NCI-H2227 treated with DMSO at 0.1 percent for 48 hours (cell line): ENCODE data around the gene SYT8.
"Not testable (repeated sequence)": the region's sequence is repeated elsewhere in the genome, so short reads cannot be mapped to it uniquely, and the experiment has no call there.

Experiments
- DNase-seq: peaks from one replicate; lab custom pipeline; 2025; lab: John Stamatoyannopoulos, UW

Gene SYT8

GRCh38 chr11:1873813-1874150 lies 39.0 kb downstream of the SYT8 start:
- DNase-seq: not testable (repeated sequence)

- not testable (repeated sequence) for DNase-seq
Observed at GRCh38 chr11:1874441-1875092, 39.8 kb downstream of the SYT8 start.

- DNase-seq: no peak
Observed at GRCh38 chr11:1875093-1875850, 40.5 kb downstream of the SYT8 start.

- not testable (repeated sequence) for DNase-seq
Observed at GRCh38 chr11:1875851-1876301, 41.1 kb downstream of the SYT8 start.

GRCh38 chr11:1876361-1877063 lies 41.7 kb downstream of the SYT8 start:
- no peak for DNase-seq

DNA sequence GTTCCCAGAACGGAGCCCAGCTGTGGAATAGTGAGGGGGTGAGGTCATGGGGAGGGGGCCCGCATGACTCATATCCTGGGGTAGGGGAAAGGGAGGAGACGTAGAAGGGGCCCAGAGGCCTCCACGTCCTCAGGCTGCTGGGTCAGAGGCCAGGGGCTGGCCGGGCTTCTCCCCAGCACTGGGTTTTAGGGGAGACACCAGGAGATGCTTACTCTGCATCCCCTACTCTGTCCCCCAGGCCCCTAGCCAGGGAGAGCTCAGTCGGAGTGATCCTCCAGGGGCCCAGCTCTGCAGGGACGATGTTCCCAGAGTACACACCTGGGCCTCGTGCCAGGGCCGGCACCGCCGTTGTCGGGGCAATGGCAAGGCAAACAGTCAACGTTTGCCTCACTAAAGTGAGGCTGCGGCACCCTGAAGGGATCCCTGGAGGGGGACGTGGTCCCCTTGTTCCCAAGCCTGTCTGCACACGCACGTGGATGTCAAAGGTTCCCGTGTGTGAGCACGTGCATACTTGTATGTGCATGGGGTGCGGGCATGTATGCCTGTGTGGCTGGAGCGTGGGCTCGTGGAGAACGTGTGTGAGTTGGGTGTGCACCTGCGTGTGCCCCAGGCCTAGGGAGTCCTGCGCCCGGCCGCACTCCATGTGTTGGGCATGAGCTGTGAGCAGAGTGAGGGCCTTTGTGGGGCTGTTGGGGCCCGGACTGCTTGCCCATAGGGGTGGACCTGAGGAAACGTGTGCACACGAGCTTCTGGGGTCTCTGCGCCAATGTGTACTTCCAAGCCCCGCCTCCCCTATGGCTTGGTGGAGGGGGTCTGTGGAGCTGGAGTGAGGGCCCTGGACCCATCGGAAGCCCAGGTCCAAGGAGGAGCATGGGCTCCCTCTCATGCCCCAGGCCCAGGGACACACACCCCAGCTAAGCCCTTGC lies 42.7 kb downstream of the SYT8 start:
- no peak for DNase-seq

DNA sequence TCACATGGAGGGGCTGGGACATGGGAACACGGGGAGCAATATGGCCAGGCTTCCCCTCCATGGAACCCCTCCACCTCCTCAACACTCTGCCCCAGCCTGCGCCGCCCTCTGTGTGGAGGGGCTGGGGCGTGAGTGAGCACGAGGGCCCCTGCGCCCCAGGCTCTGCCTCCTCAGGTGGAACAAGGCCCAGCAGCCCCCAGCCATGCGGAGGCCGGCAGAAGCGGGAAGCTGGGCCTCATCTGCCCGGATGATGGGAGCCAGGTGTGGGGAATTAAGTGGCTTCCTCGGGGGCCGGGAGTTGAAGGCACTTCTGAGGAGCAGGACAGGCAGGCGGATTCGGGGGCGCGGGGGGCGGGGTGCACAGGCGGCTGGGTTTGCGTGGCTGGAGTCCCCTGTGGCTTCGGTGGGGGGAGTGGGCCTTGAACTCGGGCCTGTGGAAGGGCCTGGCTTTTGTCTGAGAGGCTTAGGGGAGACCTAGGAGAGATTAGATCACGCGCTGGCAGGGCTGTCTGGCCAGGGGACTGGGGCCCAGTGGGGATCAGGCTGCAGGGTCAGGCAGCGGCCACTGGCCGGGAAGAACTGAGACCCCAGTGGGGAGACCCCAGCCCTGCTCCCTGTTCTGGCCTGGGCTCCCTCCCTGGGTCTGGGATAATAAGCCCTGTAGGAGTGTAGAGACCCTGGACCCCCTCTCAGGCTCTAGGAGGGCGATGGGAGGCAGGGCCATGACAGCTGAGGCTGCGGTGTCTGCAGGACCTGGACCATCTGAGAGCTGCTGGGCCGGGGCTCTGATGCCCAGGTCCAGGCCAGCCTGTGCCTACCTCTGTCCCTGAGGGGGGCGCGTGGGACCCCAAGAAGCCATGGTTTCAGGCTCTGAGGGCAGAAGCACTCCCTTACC lies 43.6 kb downstream of the SYT8 start:
- DNase-seq: no peak

- DNase-seq: no peak
Observed at GRCh38 chr11:1879342-1879940, 44.7 kb downstream of the SYT8 start.

DNA sequence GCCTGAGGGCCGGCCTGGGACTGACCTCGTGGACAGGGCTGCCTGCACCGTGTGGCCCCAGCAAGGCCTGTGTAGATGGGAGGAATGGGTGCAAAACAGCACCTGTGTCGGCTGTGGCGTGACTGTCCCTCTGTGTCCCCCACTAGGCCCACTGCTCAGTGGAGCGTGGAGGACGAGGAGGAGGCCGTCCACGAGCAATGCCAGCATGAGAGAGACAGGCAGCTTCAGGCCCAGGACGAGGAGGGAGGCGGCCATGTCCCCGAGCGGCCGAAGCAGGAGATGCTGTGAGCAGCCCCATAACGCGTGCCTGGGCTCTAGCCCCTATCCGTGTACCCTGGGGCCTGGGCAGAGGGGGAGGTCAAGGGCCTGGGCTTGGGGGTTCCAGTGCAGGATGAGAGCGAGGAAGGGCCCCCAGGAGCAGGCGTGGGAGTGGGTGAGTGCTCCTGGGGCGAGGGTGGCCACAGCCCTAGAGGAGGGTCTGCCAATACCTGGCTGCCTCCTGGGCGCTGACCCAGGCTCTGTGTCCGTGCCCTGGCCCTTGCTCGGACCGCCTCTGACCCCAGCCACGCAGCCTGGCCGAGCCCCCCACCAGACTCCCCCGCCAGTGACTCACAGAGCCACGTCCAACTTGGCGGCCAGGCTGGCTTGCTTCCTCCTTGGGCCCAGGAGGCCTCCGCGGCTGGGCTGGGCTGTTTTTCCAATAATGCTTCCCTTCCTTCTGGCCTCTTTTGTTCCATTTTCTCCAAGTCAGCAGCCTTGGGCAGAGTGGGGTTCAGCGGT lies 45.3 kb downstream of the SYT8 start:
- DNase-seq: no peak

DNA sequence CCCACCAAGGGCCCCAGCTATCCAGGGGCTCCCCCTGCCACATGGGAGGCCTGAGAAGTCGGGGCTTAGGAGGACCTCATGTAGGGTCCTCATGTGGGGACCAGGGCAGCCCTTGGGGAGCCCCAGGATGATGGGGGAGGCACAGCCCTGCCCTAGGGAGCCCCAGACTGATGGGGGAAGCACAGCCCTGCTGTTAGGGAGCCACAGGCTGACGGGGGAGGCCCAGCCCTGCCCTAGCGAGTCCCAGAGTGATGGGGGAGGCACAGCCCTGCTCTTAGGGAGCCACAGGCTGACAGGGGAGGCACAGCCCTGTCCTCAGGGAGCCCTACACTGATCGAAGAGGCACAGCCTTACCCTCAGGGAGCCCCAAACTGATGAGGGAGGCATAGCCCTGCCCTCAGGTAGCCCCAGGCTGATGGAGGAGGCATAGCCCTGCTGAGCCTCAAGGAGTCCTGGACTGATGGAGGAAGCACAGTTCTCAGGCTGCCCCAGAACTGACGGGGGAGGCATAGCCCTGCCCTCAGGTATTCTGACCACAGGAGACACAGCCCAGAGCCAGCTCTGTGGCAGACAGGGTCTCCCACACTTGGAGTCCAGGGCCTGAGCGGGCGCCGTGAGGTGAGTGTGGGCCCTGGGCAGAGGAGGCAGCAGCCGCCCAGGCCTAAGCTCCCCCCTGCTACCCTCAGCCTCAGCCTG lies 46.1 kb downstream of the SYT8 start:
- no peak for DNase-seq

- DNase-seq: no peak
Observed at GRCh38 chr11:1881442-1882264, 46.9 kb downstream of the SYT8 start.

GRCh38 chr11:1882265-1883238 lies 47.8 kb downstream of the SYT8 start:
- peak; percentile 56 for DNase-seq

GRCh38 chr11:1883346-1884302 lies 48.8 kb downstream of the SYT8 start:
- DNase-seq: no peak

GRCh38 chr11:1884303-1884700 lies 49.5 kb downstream of the SYT8 start:
- DNase-seq: no peak

DNA sequence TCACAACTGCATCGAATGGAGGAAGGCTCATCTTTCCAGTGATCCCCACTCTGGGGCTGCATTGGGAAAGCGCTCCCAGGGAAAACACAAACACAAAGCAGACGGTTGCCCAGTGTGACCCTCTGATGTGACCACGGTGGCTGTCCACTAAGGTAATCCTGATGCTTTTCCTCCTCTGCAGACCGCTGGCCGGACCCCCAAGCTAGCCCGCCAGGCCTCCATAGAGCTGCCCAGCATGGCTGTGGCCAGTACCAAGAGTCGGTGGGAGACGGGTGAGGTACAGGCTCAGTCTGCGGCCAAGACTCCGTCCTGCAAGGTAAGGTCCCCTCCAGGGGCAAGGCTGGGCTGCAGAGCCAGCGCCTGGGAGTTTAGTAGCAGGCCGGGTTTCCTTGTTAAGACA lies 51.8 kb downstream of the SYT8 start:
- not testable (repeated sequence) for DNase-seq
